ENCODE measurements around the gene H2BK1. TPM values are rescaled to one million over a fixed set of nuclear protein-coding genes. Genes with fewer than 3 reads are reported as not detected.

H2BK1 gene
- total RNA-seq (2021; ENCODE audit: unreplicated experiment) (not detected), Bru-seq, nascent RNA (percentile 51 among the genes with signal in this experiment), BruChase-seq, experiment 1, labeled RNA remaining after a 2-hour chase (percentile 58 among the genes with signal in this experiment), BruChase-seq, experiment 2, labeled RNA remaining after a 6-hour chase (percentile 65 among the genes with signal in this experiment)
- not detected for polyA plus RNA-seq (2012; ENCODE audit: insufficient read length)
- long read RNA-seq = 0 reads

DNA sequence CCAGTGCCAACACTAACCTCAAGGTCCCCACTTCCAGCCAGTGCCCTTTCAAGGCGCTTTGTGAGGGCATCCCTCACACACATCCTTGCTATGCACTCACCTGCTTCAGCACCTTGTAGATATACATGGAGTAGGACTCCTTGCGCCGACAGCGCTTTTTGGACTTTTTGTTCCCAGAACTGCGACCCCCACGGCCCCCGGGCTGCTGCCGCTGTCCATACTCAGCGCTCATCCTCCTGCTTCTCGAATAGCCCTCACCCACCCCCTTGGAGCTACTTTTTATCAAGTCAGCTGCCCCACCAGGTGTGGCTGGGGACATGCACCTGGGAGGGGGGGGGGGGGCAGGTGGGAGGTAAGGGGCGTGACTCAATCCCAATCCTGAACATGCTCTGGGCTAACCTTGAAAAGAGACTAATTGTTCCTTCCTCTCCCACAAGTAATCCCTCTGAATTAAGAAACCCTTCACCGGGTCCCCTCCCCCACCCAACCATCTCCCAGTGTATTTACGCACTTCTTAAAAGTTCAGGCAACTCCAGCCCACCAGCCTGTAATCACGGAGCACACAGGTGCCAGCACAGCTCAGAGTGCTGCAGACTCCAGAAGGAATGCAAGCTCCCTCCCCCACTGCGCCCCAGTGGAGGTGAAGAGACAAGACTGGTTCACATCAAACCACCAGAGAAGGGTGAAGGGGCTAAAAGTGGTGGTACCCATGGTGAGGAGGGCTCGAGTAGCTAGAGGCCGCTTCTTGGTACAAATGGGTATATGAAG lies at the start of gene H2BK1:
H2BK1 (minus strand) TSS at position 402 of the 768 bp plus-strand sequence; CDS start at position 232, 170 bp downstream.
- peaks cover 9% of the 10 kb centered on the region; the same call in 1 of the 2 replicates for H3K36me3 ChIP-seq (ENCODE audit: control insufficient read depth, insufficient read depth, low read length)
- CTCF ChIA-PET = no interaction called here
- H3K9me3 ChIP-seq (ENCODE audit: control insufficient read depth, insufficient read depth, low read depth, low read length) = no peaks in the 10 kb centered on the region
- H3K27me3 ChIP-seq (ENCODE audit: control insufficient read depth, insufficient read depth, low read length) = no peaks in the 10 kb centered on the region
- DNase-seq (ENCODE audit: low read depth, low spot score) (no peak), ATAC-seq (no peak)
- H3K4me1 ChIP-seq (ENCODE audit: control insufficient read depth, insufficient read depth, low read length) = no peaks in the 10 kb centered on the region
- H3K4me3 ChIP-seq (ENCODE audit: low read depth in 2 of 2, low read length in 2 of 2) = no peak within 1 kb of the TSS
- no peak for TF ChIP-seq TCF7L2 (IDR thresholded peaks at IDR 0.05; ENCODE audit: low read depth, low read length)
- TF ChIP-seq, protein P1, sequence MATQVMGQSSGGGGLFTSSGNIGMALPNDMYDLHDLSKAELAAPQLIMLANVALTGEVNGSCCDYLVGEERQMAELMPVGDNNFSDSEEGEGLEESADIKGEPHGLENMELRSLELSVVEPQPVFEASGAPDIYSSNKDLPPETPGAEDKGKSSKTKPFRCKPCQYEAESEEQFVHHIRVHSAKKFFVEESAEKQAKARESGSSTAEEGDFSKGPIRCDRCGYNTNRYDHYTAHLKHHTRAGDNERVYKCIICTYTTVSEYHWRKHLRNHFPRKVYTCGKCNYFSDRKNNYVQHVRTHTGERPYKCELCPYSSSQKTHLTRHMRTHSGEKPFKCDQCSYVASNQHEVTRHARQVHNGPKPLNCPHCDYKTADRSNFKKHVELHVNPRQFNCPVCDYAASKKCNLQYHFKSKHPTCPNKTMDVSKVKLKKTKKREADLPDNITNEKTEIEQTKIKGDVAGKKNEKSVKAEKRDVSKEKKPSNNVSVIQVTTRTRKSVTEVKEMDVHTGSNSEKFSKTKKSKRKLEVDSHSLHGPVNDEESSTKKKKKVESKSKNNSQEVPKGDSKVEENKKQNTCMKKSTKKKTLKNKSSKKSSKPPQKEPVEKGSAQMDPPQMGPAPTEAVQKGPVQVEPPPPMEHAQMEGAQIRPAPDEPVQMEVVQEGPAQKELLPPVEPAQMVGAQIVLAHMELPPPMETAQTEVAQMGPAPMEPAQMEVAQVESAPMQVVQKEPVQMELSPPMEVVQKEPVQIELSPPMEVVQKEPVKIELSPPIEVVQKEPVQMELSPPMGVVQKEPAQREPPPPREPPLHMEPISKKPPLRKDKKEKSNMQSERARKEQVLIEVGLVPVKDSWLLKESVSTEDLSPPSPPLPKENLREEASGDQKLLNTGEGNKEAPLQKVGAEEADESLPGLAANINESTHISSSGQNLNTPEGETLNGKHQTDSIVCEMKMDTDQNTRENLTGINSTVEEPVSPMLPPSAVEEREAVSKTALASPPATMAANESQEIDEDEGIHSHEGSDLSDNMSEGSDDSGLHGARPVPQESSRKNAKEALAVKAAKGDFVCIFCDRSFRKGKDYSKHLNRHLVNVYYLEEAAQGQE (IDR thresholded peaks at IDR 0.05; ENCODE audit: insufficient read depth in 1 of 2, low read depth in 2 of 2, low read length in 1 of 2) = no peak
- TF ChIP-seq SIN3A (IDR thresholded peaks at IDR 0.05; ENCODE audit: borderline replicate concordance, insufficient read depth, low read depth, low read length) = no peak
- TF ChIP-seq CTCF (IDR thresholded peaks at IDR 0.05) = no peak
- TF ChIP-seq POLR2AphosphoS5 (IDR thresholded peaks at IDR 0.05; ENCODE audit: low read depth, low read length) = no peak
- in situ Hi-C loops (cut with HindIII; ENCODE audit: low pct_unique_long_range_greater_than_20kb, low sequenced_read_pairs) = no loop called here
- BruUV-seq (replicated peaks) = no TSS peak
- intact Hi-C loops (cut with micrococcal nuclease; ENCODE audit: unreplicated experiment) = no loop called here
- POLR2A ChIA-PET = no interaction called here
- no peak within 1 kb of the TSS for H3K27ac ChIP-seq (ENCODE audit: low read length)

DNA sequence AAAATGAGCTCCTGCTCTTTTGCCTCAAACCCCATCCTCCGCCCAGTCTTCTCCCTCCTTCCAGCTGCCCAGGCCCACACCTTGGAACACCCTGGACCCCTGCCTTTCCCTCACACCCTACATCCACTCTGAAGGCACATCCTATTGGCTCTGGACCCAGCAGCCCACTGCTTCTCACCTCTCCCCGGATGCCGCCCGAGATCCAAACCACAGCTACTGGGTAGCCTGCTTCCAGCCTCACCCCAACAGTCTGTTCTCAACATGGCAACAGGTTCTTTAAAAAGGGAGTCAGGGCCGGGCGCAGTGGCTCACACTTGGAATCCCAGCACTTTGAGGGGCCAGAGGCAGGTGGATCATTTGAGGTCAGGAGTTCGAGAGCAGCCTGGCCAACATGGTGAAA lies 47.7 kb upstream of the H2BK1 start:
- CTCF ChIA-PET = no interaction called here
- intact Hi-C loops (cut with micrococcal nuclease; ENCODE audit: unreplicated experiment) = no loop called here

More for the DNA sequence above, 47.7 kb upstream of the H2BK1 start:
- no peaks in the 10 kb centered on the region for H3K27me3 ChIP-seq (ENCODE audit: control insufficient read depth, insufficient read depth, low read length)
- POLR2A ChIA-PET = interaction anchor here (0.6 kb wide), 1 partner anchor 33 kb away, joined by 3 read pairs; no protein-coding TSS in a partner anchor
- DNase-seq (ENCODE audit: low read depth, low spot score) (no peak), ATAC-seq (no peak)
- TF ChIP-seq TCF7L2 (IDR thresholded peaks at IDR 0.05; ENCODE audit: low read depth, low read length) = no peak
- TF ChIP-seq, protein P1 (IDR thresholded peaks at IDR 0.05; ENCODE audit: insufficient read depth in 1 of 2, low read depth in 2 of 2, low read length in 1 of 2) = no peak
- no peak overlapping the region for H3K4me3 ChIP-seq (ENCODE audit: low read depth in 2 of 2, low read length in 2 of 2)
- H3K27ac ChIP-seq (ENCODE audit: low read length) = no peak overlapping the region
- no TSS peak for BruUV-seq (replicated peaks)
- no peaks in the 10 kb centered on the region for H3K36me3 ChIP-seq (ENCODE audit: control insufficient read depth, insufficient read depth, low read length)
- in situ Hi-C loops (cut with HindIII; ENCODE audit: low pct_unique_long_range_greater_than_20kb, low sequenced_read_pairs) = no loop called here
- no peaks in the 10 kb centered on the region for H3K9me3 ChIP-seq (ENCODE audit: control insufficient read depth, insufficient read depth, low read depth, low read length)
- H3K4me1 ChIP-seq (ENCODE audit: control insufficient read depth, insufficient read depth, low read length) = no peaks in the 10 kb centered on the region

Measured in Panc1 (cell line).